ENCODE measurements around the gene TC2N.
"Not testable (repeated sequence)": the region's sequence is repeated elsewhere in the genome, so short reads cannot be mapped to it uniquely, and the experiment has no call there.

TC2N gene

GRCh38 chr14:91889477-91890211, 22.3 kb upstream of the TC2N start:
- no peak for DNase-seq (ENCODE audit: low read depth)

- DNase-seq (ENCODE audit: low read depth): no peak
Observed at GRCh38 chr14:91888641-91889476, 21.5 kb upstream of the TC2N start.

GRCh38 chr14:91886961-91887360, 19.6 kb upstream of the TC2N start:
- no peak for DNase-seq (ENCODE audit: low read depth)

- DNase-seq (ENCODE audit: low read depth): no peak
Observed at GRCh38 chr14:91885839-91886238, 18.5 kb upstream of the TC2N start.

- DNase-seq (ENCODE audit: low read depth): no peak
Observed at GRCh38 chr14:91885113-91885712, 17.9 kb upstream of the TC2N start.

GRCh38 chr14:91884664-91885063, 17.3 kb upstream of the TC2N start:
- no peak for DNase-seq (ENCODE audit: low read depth)

GRCh38 chr14:91883753-91884152, 16.4 kb upstream of the TC2N start:
- DNase-seq (ENCODE audit: low read depth): no peak

GRCh38 chr14:91882776-91883175, 15.4 kb upstream of the TC2N start:
- DNase-seq (ENCODE audit: low read depth): no peak

GRCh38 chr14:91882369-91882768, 15.0 kb upstream of the TC2N start:
- no peak for DNase-seq (ENCODE audit: low read depth)

GRCh38 chr14:91879196-91879595, 11.9 kb upstream of the TC2N start:
- DNase-seq (ENCODE audit: low read depth): no peak

- no peak for DNase-seq (ENCODE audit: low read depth)
Observed at GRCh38 chr14:91878274-91878673, 10.9 kb upstream of the TC2N start.

- no peak for DNase-seq (ENCODE audit: low read depth)
Observed at GRCh38 chr14:91877376-91877915, 10.1 kb upstream of the TC2N start.

GRCh38 chr14:91876492-91876891, 9.2 kb upstream of the TC2N start:
- DNase-seq (ENCODE audit: low read depth): no peak

GRCh38 chr14:91875525-91876286, 8.4 kb upstream of the TC2N start:
- DNase-seq (ENCODE audit: low read depth): no peak

- DNase-seq (ENCODE audit: low read depth): peak; percentile 45
Observed at GRCh38 chr14:91873471-91874415, 6.4 kb upstream of the TC2N start.

GRCh38 chr14:91872517-91873470, 5.5 kb upstream of the TC2N start:
- DNase-seq (ENCODE audit: low read depth): no peak

- peak; percentile 25 for DNase-seq (ENCODE audit: low read depth)
Observed at GRCh38 chr14:91872011-91872501, 4.7 kb upstream of the TC2N start.

GRCh38 chr14:91871401-91871800, 4.1 kb upstream of the TC2N start:
- DNase-seq (ENCODE audit: low read depth): not testable (repeated sequence)

- no peak for DNase-seq (ENCODE audit: low read depth)
Observed at GRCh38 chr14:91870890-91871289, 3.6 kb upstream of the TC2N start.

Data from activated T-helper 9 cell treated with anti-CD3 and anti-CD28 coated beads, Interleukin-2, amount 50 U/mL, for 16 hours (primary cell).